ENCODE data around the gene KDM4B. TPM values are rescaled to one million over a fixed set of nuclear protein-coding genes. Genes with fewer than 3 reads are reported as not detected.
A peak's percentile ranks its signal among the peaks of the same experiment; 100 is the strongest.

The KDM4B gene
- total RNA-seq, 2 donors from 2014 or later, result 33.8 to 83.5 TPM

DNA sequence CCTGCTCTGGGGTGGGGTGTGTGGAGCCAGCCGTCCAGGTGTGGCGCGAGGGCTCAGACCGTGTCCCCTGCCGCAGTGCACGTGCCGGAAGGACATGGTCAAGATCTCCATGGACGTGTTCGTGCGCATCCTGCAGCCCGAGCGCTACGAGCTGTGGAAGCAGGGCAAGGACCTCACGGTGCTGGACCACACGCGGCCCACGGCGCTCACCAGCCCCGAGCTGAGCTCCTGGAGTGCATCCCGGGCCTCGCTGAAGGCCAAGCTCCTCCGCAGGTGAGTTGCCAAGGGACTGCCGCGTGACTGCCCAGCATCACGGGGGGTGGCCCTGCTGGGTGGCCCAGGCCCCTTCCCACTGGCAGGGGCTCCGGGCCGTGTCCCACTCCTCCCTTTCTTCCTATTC is 141.6 kb downstream of the KDM4B start:
- no peak overlapping the region for H3K27ac Mint-ChIP-seq
- no peak overlapping the region for H3K4me3 Mint-ChIP-seq
- H3K36me3 Mint-ChIP-seq (ENCODE audit: low read depth), result peaks cover 32% of the 10 kb centered on the region
- no peaks in the 10 kb centered on the region for H3K9me3 Mint-ChIP-seq
- ATAC-seq (replicated peaks), result no peak
- no peaks in the 10 kb centered on the region for H3K27me3 Mint-ChIP-seq
- H3K4me1 Mint-ChIP-seq, result no peaks in the 10 kb centered on the region

DNA sequence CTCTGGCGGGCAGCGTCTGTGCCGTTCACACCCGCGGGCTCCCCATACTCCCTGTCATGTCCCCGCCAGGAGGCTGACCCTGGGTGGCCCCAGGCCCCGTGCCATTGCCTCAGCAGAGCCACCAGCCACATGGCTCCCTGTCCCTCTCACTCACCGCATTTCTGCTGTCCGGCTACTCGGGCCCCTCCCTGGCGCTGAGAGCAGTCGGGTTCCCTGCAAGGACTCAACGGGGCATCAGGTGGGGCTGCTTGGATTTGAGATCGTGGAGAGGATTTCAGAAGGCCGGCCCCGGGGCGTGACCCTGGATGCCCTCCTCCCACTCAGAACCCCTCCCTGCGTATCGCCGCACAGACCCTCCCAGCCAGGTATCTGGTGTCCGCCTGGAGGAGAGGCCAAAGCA is 142.1 kb downstream of the KDM4B start:
- Mint-ChIP-seq H3K27me3 (no peaks in the 10 kb centered on the region), H3K36me3 (ENCODE audit: low read depth) (peaks cover 34% of the 10 kb centered on the region), H3K27ac (no peak overlapping the region), H3K4me3 (no peak overlapping the region), H3K4me1 (no peaks in the 10 kb centered on the region), H3K9me3 (no peaks in the 10 kb centered on the region)
- ATAC-seq (replicated peaks), result no peak

GRCh38 chr19:5112175-5112574 is 143.3 kb downstream of the KDM4B start:
- H3K27ac Mint-ChIP-seq, result no peak overlapping the region
- H3K36me3 Mint-ChIP-seq (ENCODE audit: low read depth), result peaks cover 34% of the 10 kb centered on the region
- no peak overlapping the region for H3K4me3 Mint-ChIP-seq

GRCh38 chr19:5112681-5113575 is 144.0 kb downstream of the KDM4B start:
- H3K4me1 Mint-ChIP-seq, result no peaks in the 10 kb centered on the region
- no peaks in the 10 kb centered on the region for H3K27me3 Mint-ChIP-seq
- no peak overlapping the region for H3K27ac Mint-ChIP-seq
- no peak for ATAC-seq (replicated peaks)
- H3K9me3 Mint-ChIP-seq, result no peaks in the 10 kb centered on the region
- H3K36me3 Mint-ChIP-seq (ENCODE audit: low read depth), result peaks cover 34% of the 10 kb centered on the region
- no peak overlapping the region for H3K4me3 Mint-ChIP-seq

More at GRCh38 chr19:5112175-5112574, 143.3 kb downstream of the KDM4B start:
- H3K27me3 Mint-ChIP-seq, result no peaks in the 10 kb centered on the region
- no peaks in the 10 kb centered on the region for H3K4me1 Mint-ChIP-seq
- no peaks in the 10 kb centered on the region for H3K9me3 Mint-ChIP-seq
- no peak for ATAC-seq (replicated peaks)

DNA sequence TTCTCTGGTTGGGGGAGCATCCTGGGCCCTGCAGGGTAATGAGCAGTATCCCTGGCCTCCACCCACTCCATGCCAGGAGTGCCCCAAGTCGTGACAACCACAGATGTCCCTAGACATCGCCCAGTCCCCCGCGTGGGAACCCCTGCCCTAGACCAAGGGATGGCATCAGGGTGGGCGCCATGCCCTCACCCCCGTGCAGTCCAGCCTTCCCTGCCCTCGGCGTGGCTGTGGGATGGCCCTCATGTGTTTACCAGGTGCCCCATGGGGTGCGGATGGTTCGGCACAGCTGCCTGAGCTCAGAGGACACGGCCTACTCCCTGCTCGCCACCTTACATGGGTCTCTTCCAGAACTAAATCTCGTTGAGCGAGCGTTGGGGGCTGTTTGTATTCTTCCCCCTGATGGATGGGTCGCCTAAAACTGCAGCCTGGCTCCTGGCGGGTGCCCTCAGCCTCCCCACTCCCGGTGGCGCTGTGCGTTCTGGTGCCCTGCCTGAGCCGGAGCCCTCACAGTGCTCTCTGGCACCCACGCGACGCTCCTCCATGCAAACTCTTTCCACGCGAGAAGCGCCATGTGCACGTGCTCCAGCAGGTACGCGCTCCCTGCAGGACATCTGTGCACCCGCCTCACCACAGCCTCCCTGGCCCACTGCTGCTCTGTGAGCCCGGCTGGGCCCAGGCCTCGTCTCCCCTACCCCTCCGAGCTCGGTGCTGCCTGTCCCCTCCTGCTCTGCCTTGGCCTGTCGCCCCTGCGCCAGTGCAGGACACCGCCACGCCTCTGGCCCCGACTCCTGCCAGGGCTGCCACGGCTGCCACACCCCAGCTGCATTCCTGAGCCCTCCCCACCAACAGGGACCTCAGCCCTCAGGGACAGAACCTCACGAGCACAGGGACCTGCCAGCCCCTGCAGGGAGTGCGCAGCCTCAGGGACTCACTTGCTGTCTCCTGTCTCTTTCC is 145.0 kb downstream of the KDM4B start:
- no peak overlapping the region for H3K4me3 Mint-ChIP-seq
- H3K9me3 Mint-ChIP-seq, result no peaks in the 10 kb centered on the region
- no peaks in the 10 kb centered on the region for H3K4me1 Mint-ChIP-seq
- H3K27me3 Mint-ChIP-seq, result no peaks in the 10 kb centered on the region
- peaks cover 34% of the 10 kb centered on the region for H3K36me3 Mint-ChIP-seq (ENCODE audit: low read depth)
- no peak overlapping the region for H3K27ac Mint-ChIP-seq
- ATAC-seq (replicated peaks), result no peak

- Mint-ChIP-seq H3K36me3 (ENCODE audit: low read depth) (peaks cover 33% of the 10 kb centered on the region), H3K27me3 (no peaks in the 10 kb centered on the region), H3K4me3 (no peak overlapping the region), H3K27ac (no peak overlapping the region), H3K4me1 (no peaks in the 10 kb centered on the region), H3K9me3 (no peaks in the 10 kb centered on the region)
- ATAC-seq (replicated peaks), result no peak
Measured at GRCh38 chr19:5114727-5115126, 145.8 kb downstream of the KDM4B start.

- H3K27ac Mint-ChIP-seq, result no peak overlapping the region
- H3K9me3 Mint-ChIP-seq, result no peaks in the 10 kb centered on the region
- H3K27me3 Mint-ChIP-seq, result no peaks in the 10 kb centered on the region
- H3K4me3 Mint-ChIP-seq, result no peak overlapping the region
- ATAC-seq (replicated peaks), result no peak
- H3K36me3 Mint-ChIP-seq (ENCODE audit: low read depth), result peaks cover 27% of the 10 kb centered on the region
- H3K4me1 Mint-ChIP-seq, result no peaks in the 10 kb centered on the region
Measured at GRCh38 chr19:5115351-5115750, 146.4 kb downstream of the KDM4B start.

DNA sequence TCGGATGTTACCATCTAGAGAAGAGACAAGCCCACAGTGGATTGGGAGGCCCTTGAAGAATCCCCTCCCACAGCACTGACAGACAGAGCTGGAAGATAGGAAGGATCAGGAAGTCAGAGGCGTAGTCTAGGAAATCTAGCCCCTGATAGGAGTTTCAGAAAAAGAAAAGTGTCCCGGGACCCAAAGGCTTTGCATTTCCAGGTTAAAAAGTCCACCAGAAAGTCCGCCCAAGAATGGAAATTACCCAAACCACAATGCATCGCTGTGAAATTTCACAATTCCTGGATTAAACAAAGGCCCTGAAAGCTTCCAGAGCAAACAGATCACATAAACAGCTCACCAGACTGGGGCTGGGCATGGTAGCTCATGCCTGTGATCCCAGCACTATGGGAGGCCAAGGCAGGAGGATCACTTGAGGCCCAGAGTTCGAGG is 146.9 kb downstream of the KDM4B start:
- H3K36me3 Mint-ChIP-seq (ENCODE audit: low read depth), result peaks cover 29% of the 10 kb centered on the region
- H3K27ac Mint-ChIP-seq, result no peak overlapping the region
- H3K27me3 Mint-ChIP-seq, result no peaks in the 10 kb centered on the region
- H3K4me3 Mint-ChIP-seq, result no peak overlapping the region
- no peaks in the 10 kb centered on the region for H3K4me1 Mint-ChIP-seq
- no peak for ATAC-seq (replicated peaks)
- no peaks in the 10 kb centered on the region for H3K9me3 Mint-ChIP-seq

DNA sequence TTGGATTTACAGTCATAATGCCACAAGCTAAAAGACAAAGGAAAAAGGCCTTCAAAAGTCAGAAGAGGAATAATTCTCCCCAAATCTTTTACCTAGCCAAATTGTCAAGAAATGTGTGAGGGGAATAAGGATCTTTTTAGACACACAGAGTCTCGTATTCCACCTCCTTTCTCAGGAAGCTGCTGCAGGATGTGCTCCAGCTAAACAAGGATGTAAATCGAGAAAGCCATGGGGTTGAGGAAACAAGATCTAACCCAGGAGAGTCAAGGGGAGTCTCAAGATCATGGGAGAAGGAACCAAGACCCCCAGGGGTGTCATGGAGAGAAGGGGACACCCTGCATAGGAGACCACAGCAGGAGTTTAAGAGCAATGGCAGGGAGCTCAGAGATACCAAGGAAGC is 147.4 kb downstream of the KDM4B start:
- no peaks in the 10 kb centered on the region for H3K9me3 Mint-ChIP-seq
- no peaks in the 10 kb centered on the region for H3K4me1 Mint-ChIP-seq
- no peak for ATAC-seq (replicated peaks)
- H3K27ac Mint-ChIP-seq, result peak overlapping the region; percentile 17
- H3K27me3 Mint-ChIP-seq, result no peaks in the 10 kb centered on the region
- H3K4me3 Mint-ChIP-seq, result no peak overlapping the region
- peaks cover 29% of the 10 kb centered on the region for H3K36me3 Mint-ChIP-seq (ENCODE audit: low read depth)

- H3K4me1 Mint-ChIP-seq, result no peaks in the 10 kb centered on the region
- H3K4me3 Mint-ChIP-seq, result no peak overlapping the region
- peaks cover 29% of the 10 kb centered on the region for H3K36me3 Mint-ChIP-seq (ENCODE audit: low read depth)
- H3K27me3 Mint-ChIP-seq, result no peaks in the 10 kb centered on the region
- no peak for ATAC-seq (replicated peaks)
- no peaks in the 10 kb centered on the region for H3K9me3 Mint-ChIP-seq
- H3K27ac Mint-ChIP-seq, result no peak overlapping the region
Measured at GRCh38 chr19:5117421-5117820, 148.5 kb downstream of the KDM4B start.

GRCh38 chr19:5118026-5118425 is 149.1 kb downstream of the KDM4B start:
- Mint-ChIP-seq H3K36me3 (ENCODE audit: low read depth) (peaks cover 27% of the 10 kb centered on the region), H3K9me3 (no peaks in the 10 kb centered on the region), H3K4me1 (no peaks in the 10 kb centered on the region), H3K27ac (no peak overlapping the region), H3K27me3 (no peaks in the 10 kb centered on the region), H3K4me3 (no peak overlapping the region)
- no peak for ATAC-seq (replicated peaks)

- no peak overlapping the region for H3K4me3 Mint-ChIP-seq
- no peaks in the 10 kb centered on the region for H3K9me3 Mint-ChIP-seq
- no peak for ATAC-seq (replicated peaks)
- no peaks in the 10 kb centered on the region for H3K27me3 Mint-ChIP-seq
- H3K36me3 Mint-ChIP-seq (ENCODE audit: low read depth), result peaks cover 27% of the 10 kb centered on the region
- no peak overlapping the region for H3K27ac Mint-ChIP-seq
- H3K4me1 Mint-ChIP-seq, result no peaks in the 10 kb centered on the region
Measured at GRCh38 chr19:5119297-5119998, 150.5 kb downstream of the KDM4B start.

GRCh38 chr19:5120321-5120720 is 151.4 kb downstream of the KDM4B start:
- Mint-ChIP-seq H3K9me3 (no peaks in the 10 kb centered on the region), H3K27me3 (no peaks in the 10 kb centered on the region), H3K36me3 (ENCODE audit: low read depth) (peaks cover 26% of the 10 kb centered on the region), H3K4me1 (no peaks in the 10 kb centered on the region), H3K27ac (no peak overlapping the region), H3K4me3 (no peak overlapping the region)
- ATAC-seq (replicated peaks), result no peak

- Mint-ChIP-seq H3K27me3 (no peaks in the 10 kb centered on the region), H3K27ac (no peak overlapping the region), H3K4me3 (no peak overlapping the region), H3K4me1 (no peaks in the 10 kb centered on the region), H3K36me3 (ENCODE audit: low read depth) (peaks cover 22% of the 10 kb centered on the region), H3K9me3 (no peaks in the 10 kb centered on the region)
- no peak for ATAC-seq (replicated peaks)
Measured at GRCh38 chr19:5120833-5121232, 151.9 kb downstream of the KDM4B start.

All from activated T-helper 17 cell treated with anti-CD3 and anti-CD28 coated beads, Interleukin-2, amount 50 U/mL, for 72 hours (primary cell).